ENCODE measurements around the gene PRR20C. TPM values are rescaled to one million over a fixed set of nuclear protein-coding genes. Genes with fewer than 3 reads are reported as not detected.
"Not testable (repeated sequence)": the region's sequence is repeated elsewhere in the genome, so short reads cannot be mapped to it uniquely, and the experiment has no call there.

The PRR20C gene
- not detected for total RNA-seq

- H3K27ac ChIP-seq; H3K36me3 ChIP-seq; H3K4me1 ChIP-seq; H3K9me3 ChIP-seq; H3K9ac ChIP-seq (ENCODE audit: low read depth in 2 of 2, low read length in 2 of 2); intact Hi-C loops (cut with DNase I); H3K4me3 ChIP-seq; DNase-seq; H3K27me3 ChIP-seq: not testable (repeated sequence)
Observed at GRCh38 chr13:57153761-57154160, at the start of gene PRR20C. PRR20C (plus strand) TSS chr13:57154061; CDS start chr13:57154448, 387 bp downstream.

- intact Hi-C loops (cut with DNase I), result no loop called here
- Histone ChIP-seq H3K4me3 (no peak overlapping the region), H3K9ac (ENCODE audit: low read depth in 2 of 2, low read length in 2 of 2) (no peak overlapping the region), H3K27ac (no peak overlapping the region), H3K36me3 (no peaks in the 10 kb centered on the region), H3K27me3 (no peaks in the 10 kb centered on the region), H3K4me1 (no peaks in the 10 kb centered on the region), H3K9me3 (no peaks in the 10 kb centered on the region)
- no peak for DNase-seq
- no peak for TF ChIP-seq CTCF (IDR thresholded peaks at IDR 0.05)
Observed at GRCh38 chr13:57114945-57115344, 38.9 kb upstream of the PRR20C start.

GRCh38 chr13:57123681-57124080, 30.2 kb upstream of the PRR20C start:
- TF ChIP-seq CTCF (IDR thresholded peaks at IDR 0.05), result no peak
- Histone ChIP-seq H3K27ac (no peak overlapping the region), H3K36me3 (no peaks in the 10 kb centered on the region), H3K4me1 (no peaks in the 10 kb centered on the region), H3K9ac (ENCODE audit: low read depth in 2 of 2, low read length in 2 of 2) (no peak overlapping the region), H3K9me3 (no peaks in the 10 kb centered on the region), H3K27me3 (no peaks in the 10 kb centered on the region), H3K4me3 (no peak overlapping the region)
- intact Hi-C loops (cut with DNase I), result no loop called here
- no peak for DNase-seq

GRCh38 chr13:57128909-57129308, 25.0 kb upstream of the PRR20C start:
- H3K9me3 ChIP-seq, result no peaks in the 10 kb centered on the region
- H3K4me1 ChIP-seq, result no peaks in the 10 kb centered on the region
- no peak for DNase-seq
- H3K36me3 ChIP-seq, result no peaks in the 10 kb centered on the region
- no peaks in the 10 kb centered on the region for H3K27me3 ChIP-seq
- H3K4me3 ChIP-seq, result no peak overlapping the region
- H3K9ac ChIP-seq (ENCODE audit: low read depth in 2 of 2, low read length in 2 of 2), result no peak overlapping the region
- no peak overlapping the region for H3K27ac ChIP-seq
- intact Hi-C loops (cut with DNase I), result no loop called here
- no peak for TF ChIP-seq CTCF (IDR thresholded peaks at IDR 0.05)

- Histone ChIP-seq H3K4me3 (no peak overlapping the region), H3K27ac (no peak overlapping the region), H3K9me3 (no peaks in the 10 kb centered on the region), H3K36me3 (no peaks in the 10 kb centered on the region), H3K9ac (ENCODE audit: low read depth in 2 of 2, low read length in 2 of 2) (no peak overlapping the region), H3K4me1 (no peaks in the 10 kb centered on the region), H3K27me3 (no peaks in the 10 kb centered on the region)
- TF ChIP-seq CTCF (IDR thresholded peaks at IDR 0.05), result no peak
- intact Hi-C loops (cut with DNase I), result no loop called here
- no peak for DNase-seq
Observed at GRCh38 chr13:57136093-57136492, 17.8 kb upstream of the PRR20C start.

GRCh38 chr13:57137585-57137984, 16.3 kb upstream of the PRR20C start:
- intact Hi-C loops (cut with DNase I), result no loop called here
- no peaks in the 10 kb centered on the region for H3K36me3 ChIP-seq
- no peak overlapping the region for H3K4me3 ChIP-seq
- no peaks in the 10 kb centered on the region for H3K4me1 ChIP-seq
- no peak for TF ChIP-seq CTCF (IDR thresholded peaks at IDR 0.05)
- H3K9ac ChIP-seq (ENCODE audit: low read depth in 2 of 2, low read length in 2 of 2), result no peak overlapping the region
- H3K9me3 ChIP-seq, result no peaks in the 10 kb centered on the region
- no peaks in the 10 kb centered on the region for H3K27me3 ChIP-seq
- DNase-seq, result no peak
- H3K27ac ChIP-seq, result no peak overlapping the region

Measured in colonic mucosa (tissue), 4 donors.